HepG2 (cell line): ENCODE data around the gene ELP1. TPM values are rescaled to one million over a fixed set of nuclear protein-coding genes. Genes with fewer than 3 reads are reported as not detected.

ENCODE experiments used
- CEBPG ChIP-seq: IDR thresholded peaks from 2 replicates; pipeline ENCODE4 v1.6.1; 2016
- FOXA3 ChIP-seq: IDR thresholded peaks from 2 replicates; pipeline ENCODE4 v1.6.1; 2016; ENCODE audit warnings: missing genetic modification reagents, missing compliant biosample characterization
- HIVEP1 ChIP-seq: sonication (generic); formaldehyde crosslinking; IDR thresholded peaks from 2 replicates; pipeline ENCODE4 v1.4.0; 2020; ENCODE audit warnings: mild to moderate bottlenecking, missing genetic modification reagents
- KAT8 ChIP-seq: IDR thresholded peaks from 2 replicates; pipeline ENCODE4 v1.6.1; 2016; ENCODE audit warnings: missing genetic modification reagents, missing compliant biosample characterization
- KLF15 ChIP-seq: sonication (generic); formaldehyde crosslinking; IDR thresholded peaks from 2 replicates; pipeline ENCODE4 v1.8.1; 2023; ENCODE audit warnings: borderline replicate concordance, mild to moderate bottlenecking, inconsistent platforms, missing genetic modification reagents, mixed read lengths
- KMT2A ChIP-seq: sonication (generic); formaldehyde crosslinking; IDR thresholded peaks from 2 replicates; pipeline ENCODE4 v1.4.0; 2020; ENCODE audit warnings: missing genetic modification reagents
- MLLT10 ChIP-seq: sonication (generic); formaldehyde crosslinking; IDR thresholded peaks from 2 replicates; pipeline ENCODE4 v1.4.0; 2020; ENCODE audit warnings: missing genetic modification reagents
- NFE2L1 ChIP-seq: sonication (generic); formaldehyde crosslinking; IDR thresholded peaks from 2 replicates; pipeline ENCODE4 v1.4.0; 2020; ENCODE audit warnings: missing genetic modification reagents, mild to moderate bottlenecking, borderline replicate concordance
- NFE2L2 ChIP-seq: fragments of 150-350 bp; IDR thresholded peaks from 2 replicates; pipeline ENCODE4 v1.6.1; 2014; ENCODE audit warnings: low read length
- PTBP1 ChIP-seq: fragments of 200-400 bp; formaldehyde crosslinking; IDR thresholded peaks from 2 replicates; pipeline ENCODE4 v1.6.1; 2018; ENCODE audit warnings: low read length, low read depth; ENCODE audit not compliant: poor library complexity, severe bottlenecking
- RARA ChIP-seq: IDR thresholded peaks from 2 replicates; pipeline ENCODE4 v1.6.1; 2016; ENCODE audit warnings: missing genetic modification reagents, missing compliant biosample characterization
- RBM22 ChIP-seq: fragments of 200-400 bp; formaldehyde crosslinking; optimal IDR thresholded peaks from 2 replicates; pipeline ENCODE3; 2017; ENCODE audit warnings: mild to moderate bottlenecking, low read length, moderate library complexity
- SAP130 ChIP-seq: IDR thresholded peaks from 2 replicates; pipeline ENCODE4 v1.6.1; 2016; ENCODE audit warnings: low read depth
- TMF1 ChIP-seq: sonication (generic); formaldehyde crosslinking; IDR thresholded peaks from 2 replicates; pipeline ENCODE4 v1.8.1; 2022; ENCODE audit warnings: low read depth, missing genetic modification reagents
- ZFP36 ChIP-seq: fragments of 150-350 bp; IDR thresholded peaks from 2 replicates; pipeline ENCODE4 v1.6.1; 2018; ENCODE audit warnings: borderline replicate concordance, low read length, low read depth; ENCODE audit not compliant: partially characterized antibody
- ZNF101 ChIP-seq: sonication (generic); formaldehyde crosslinking; IDR thresholded peaks from 2 replicates; pipeline ENCODE4 v1.4.0; 2020; ENCODE audit warnings: mild to moderate bottlenecking, low read depth, missing genetic modification reagents, borderline replicate concordance
- ZNF253 ChIP-seq: sonication (generic); formaldehyde crosslinking; IDR thresholded peaks from 2 replicates; pipeline ENCODE4 v1.8.0; 2022; ENCODE audit warnings: mild to moderate bottlenecking, missing genetic modification reagents, borderline replicate concordance
- ZNF589 ChIP-seq: sonication (generic); formaldehyde crosslinking; conservative IDR thresholded peaks from 2 replicates; pipeline ENCODE4 v1.8.0; 2022; ENCODE audit warnings: mild to moderate bottlenecking, moderate library complexity, missing genetic modification reagents
- ZNF773 ChIP-seq: sonication (generic); formaldehyde crosslinking; IDR thresholded peaks from 2 replicates; pipeline ENCODE4 v1.4.0; 2020; ENCODE audit warnings: missing genetic modification reagents, borderline replicate concordance
- ZNF839 ChIP-seq: sonication (generic); formaldehyde crosslinking; IDR thresholded peaks from 2 replicates; pipeline ENCODE4 v1.4.0; 2020; ENCODE audit warnings: missing genetic modification reagents, mild to moderate bottlenecking, borderline replicate concordance
- ZSCAN22 ChIP-seq: sonication (generic); formaldehyde crosslinking; IDR thresholded peaks from 2 replicates; pipeline ENCODE4 v1.4.0; 2020; ENCODE audit warnings: mild to moderate bottlenecking, missing genetic modification reagents
- polyA plus RNA-seq, 8 experiments: library from polyadenylated mRNA; depleted of rRNA in 3 of 8; stranded (reverse) in 7 of 8; unstranded in 1 of 8; fragments of >200 nt; fragmentation: Illumina TruSeq in 4 of 8; extraction: Trizol in 4 of 8; gene quantifications; 2 replicates each; pipeline versions ENCODE4 v1.2.1 to v1.2.3, GENCODE V29; 2011 to 2016; ENCODE audit warnings: low read depth in 4 of 8, missing spikeins in 1 of 8, mixed read lengths in 1 of 8; ENCODE audit not compliant: insufficient read depth in 1 of 8
- total RNA-seq, 5 experiments: library from RNA; depleted of rRNA; stranded (reverse); fragments of >200 nt; fragmentation: Illumina TruSeq; extraction: Trizol; gene quantifications; 2 replicates each; pipeline ENCODE4 v1.2.3, GENCODE V29; 2016; ENCODE audit warnings: low read depth in 1 of 5
- TF ChIP-seq, protein P1 (sequence below): IDR thresholded peaks from 2 replicates; pipeline ENCODE4 v1.6.1; 2018; ENCODE audit warnings: missing genetic modification reagents, mild to moderate bottlenecking, missing compliant biosample characterization
- TF ChIP-seq, protein P2 (sequence below): IDR thresholded peaks from 2 replicates; pipeline ENCODE4 v1.4.0; 2020; ENCODE audit warnings: mild to moderate bottlenecking, missing genetic modification reagents
- TF ChIP-seq, protein P3 (sequence below): sonication (generic); formaldehyde crosslinking; IDR thresholded peaks from 2 replicates; pipeline ENCODE4 v1.5.0; 2020; ENCODE audit warnings: mild to moderate bottlenecking, missing genetic modification reagents
- TF ChIP-seq, protein P4 (sequence below): sonication (generic); formaldehyde crosslinking; IDR thresholded peaks from 2 replicates; pipeline ENCODE4 v1.4.0; 2020; ENCODE audit warnings: missing genetic modification reagents, mild to moderate bottlenecking, borderline replicate concordance

ELP1 gene
- total and polyA plus RNA-seq, 2 of the 13 experiments (the other 11 are each of a cell fraction or from before 2014, with no cell fraction given): 157 to 275 TPM

DNA sequence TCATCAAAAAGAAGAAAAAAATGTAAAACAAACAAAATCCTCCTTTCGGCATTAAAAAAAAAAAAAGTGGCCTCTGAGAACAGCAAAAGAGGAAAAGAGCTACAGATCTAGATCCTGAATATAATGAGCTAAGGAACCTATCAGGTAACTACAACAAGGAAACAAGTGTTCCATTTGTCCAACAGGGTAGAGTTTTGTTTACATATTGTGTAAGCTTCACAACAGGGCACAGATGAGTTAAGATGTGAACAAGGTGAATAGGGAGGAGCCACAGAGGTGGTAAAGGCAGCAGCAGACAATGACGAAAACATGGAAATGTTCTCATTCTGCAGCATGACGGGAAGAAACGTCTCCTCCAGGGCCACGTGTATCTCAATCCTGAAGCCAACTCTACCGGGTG is 14.4 kb downstream of the ELP1 start (continued):
- no peak for TF ChIP-seq ZNF101 (CRISPR knock-in tag)
- no peak for TF ChIP-seq ZNF253 (CRISPR knock-in tag)
- TF ChIP-seq FOXA3: peak; percentile 82
- TF ChIP-seq PTBP1: no peak
- TF ChIP-seq RBM22: peak; percentile 21
- TF ChIP-seq, protein P1, sequence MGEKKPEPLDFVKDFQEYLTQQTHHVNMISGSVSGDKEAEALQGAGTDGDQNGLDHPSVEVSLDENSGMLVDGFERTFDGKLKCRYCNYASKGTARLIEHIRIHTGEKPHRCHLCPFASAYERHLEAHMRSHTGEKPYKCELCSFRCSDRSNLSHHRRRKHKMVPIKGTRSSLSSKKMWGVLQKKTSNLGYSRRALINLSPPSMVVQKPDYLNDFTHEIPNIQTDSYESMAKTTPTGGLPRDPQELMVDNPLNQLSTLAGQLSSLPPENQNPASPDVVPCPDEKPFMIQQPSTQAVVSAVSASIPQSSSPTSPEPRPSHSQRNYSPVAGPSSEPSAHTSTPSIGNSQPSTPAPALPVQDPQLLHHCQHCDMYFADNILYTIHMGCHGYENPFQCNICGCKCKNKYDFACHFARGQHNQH (CRISPR knock-in tag): no peak
- no peak for TF ChIP-seq KMT2A
- TF ChIP-seq CEBPG (CRISPR knock-in tag): peak; percentile 75
- TF ChIP-seq SAP130 (CRISPR knock-in tag): peak; percentile 52
- no peak for TF ChIP-seq MLLT10 (CRISPR knock-in tag)
- no peak for TF ChIP-seq KLF15 (CRISPR knock-in tag)
- TF ChIP-seq, protein P2, sequence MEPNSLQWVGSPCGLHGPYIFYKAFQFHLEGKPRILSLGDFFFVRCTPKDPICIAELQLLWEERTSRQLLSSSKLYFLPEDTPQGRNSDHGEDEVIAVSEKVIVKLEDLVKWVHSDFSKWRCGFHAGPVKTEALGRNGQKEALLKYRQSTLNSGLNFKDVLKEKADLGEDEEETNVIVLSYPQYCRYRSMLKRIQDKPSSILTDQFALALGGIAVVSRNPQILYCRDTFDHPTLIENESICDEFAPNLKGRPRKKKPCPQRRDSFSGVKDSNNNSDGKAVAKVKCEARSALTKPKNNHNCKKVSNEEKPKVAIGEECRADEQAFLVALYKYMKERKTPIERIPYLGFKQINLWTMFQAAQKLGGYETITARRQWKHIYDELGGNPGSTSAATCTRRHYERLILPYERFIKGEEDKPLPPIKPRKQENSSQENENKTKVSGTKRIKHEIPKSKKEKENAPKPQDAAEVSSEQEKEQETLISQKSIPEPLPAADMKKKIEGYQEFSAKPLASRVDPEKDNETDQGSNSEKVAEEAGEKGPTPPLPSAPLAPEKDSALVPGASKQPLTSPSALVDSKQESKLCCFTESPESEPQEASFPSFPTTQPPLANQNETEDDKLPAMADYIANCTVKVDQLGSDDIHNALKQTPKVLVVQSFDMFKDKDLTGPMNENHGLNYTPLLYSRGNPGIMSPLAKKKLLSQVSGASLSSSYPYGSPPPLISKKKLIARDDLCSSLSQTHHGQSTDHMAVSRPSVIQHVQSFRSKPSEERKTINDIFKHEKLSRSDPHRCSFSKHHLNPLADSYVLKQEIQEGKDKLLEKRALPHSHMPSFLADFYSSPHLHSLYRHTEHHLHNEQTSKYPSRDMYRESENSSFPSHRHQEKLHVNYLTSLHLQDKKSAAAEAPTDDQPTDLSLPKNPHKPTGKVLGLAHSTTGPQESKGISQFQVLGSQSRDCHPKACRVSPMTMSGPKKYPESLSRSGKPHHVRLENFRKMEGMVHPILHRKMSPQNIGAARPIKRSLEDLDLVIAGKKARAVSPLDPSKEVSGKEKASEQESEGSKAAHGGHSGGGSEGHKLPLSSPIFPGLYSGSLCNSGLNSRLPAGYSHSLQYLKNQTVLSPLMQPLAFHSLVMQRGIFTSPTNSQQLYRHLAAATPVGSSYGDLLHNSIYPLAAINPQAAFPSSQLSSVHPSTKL (CRISPR knock-in tag): peak; percentile 58
- no peak for TF ChIP-seq NFE2L1 (CRISPR knock-in tag)
- TF ChIP-seq, protein P3, sequence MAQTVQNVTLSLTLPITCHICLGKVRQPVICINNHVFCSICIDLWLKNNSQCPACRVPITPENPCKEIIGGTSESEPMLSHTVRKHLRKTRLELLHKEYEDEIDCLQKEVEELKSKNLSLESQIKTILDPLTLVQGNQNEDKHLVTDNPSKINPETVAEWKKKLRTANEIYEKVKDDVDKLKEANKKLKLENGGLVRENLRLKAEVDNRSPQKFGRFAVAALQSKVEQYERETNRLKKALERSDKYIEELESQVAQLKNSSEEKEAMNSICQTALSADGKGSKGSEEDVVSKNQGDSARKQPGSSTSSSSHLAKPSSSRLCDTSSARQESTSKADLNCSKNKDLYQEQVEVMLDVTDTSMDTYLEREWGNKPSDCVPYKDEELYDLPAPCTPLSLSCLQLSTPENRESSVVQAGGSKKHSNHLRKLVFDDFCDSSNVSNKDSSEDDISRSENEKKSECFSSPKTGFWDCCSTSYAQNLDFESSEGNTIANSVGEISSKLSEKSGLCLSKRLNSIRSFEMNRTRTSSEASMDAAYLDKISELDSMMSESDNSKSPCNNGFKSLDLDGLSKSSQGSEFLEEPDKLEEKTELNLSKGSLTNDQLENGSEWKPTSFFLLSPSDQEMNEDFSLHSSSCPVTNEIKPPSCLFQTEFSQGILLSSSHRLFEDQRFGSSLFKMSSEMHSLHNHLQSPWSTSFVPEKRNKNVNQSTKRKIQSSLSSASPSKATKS (CRISPR knock-in tag): no peak
- TF ChIP-seq, protein P4, sequence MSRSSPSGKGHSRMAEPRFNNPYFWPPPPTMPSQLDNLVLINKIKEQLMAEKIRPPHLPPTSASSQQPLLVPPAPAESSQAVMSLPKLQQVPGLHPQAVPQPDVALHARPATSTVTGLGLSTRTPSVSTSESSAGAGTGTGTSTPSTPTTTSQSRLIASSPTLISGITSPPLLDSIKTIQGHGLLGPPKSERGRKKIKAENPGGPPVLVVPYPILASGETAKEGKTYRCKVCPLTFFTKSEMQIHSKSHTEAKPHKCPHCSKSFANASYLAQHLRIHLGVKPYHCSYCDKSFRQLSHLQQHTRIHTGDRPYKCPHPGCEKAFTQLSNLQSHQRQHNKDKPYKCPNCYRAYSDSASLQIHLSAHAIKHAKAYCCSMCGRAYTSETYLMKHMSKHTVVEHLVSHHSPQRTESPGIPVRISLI (CRISPR knock-in tag): no peak
- no peak for TF ChIP-seq NFE2L2
- TF ChIP-seq ZSCAN22 (CRISPR knock-in tag): no peak
- no peak for TF ChIP-seq ZNF589
- no peak for TF ChIP-seq ZNF773 (CRISPR knock-in tag)
- no peak for TF ChIP-seq HIVEP1 (CRISPR knock-in tag)
- no peak for TF ChIP-seq TMF1 (CRISPR knock-in tag)
- no peak for TF ChIP-seq ZFP36
- TF ChIP-seq RARA (CRISPR knock-in tag): no peak
- 0 out of 2 replicates have a peak, but pooled peaks have one; percentile 19 for TF ChIP-seq KAT8
- no peak for TF ChIP-seq ZNF839 (CRISPR knock-in tag)
